GM18873 (cell line): ENCODE measurements around the gene CDK19.

Source experiments
- ATAC-seq: cut with Tn5 transposase; IDR thresholded peaks from one replicate; pipeline ENCODE4 v1.9.1; 2021; ENCODE audit warnings: mild to moderate bottlenecking, moderate library complexity, moderate number of reproducible peaks; ENCODE audit not compliant: unreplicated experiment, low FRiP score

The CDK19 gene

GRCh38 chr6:110708295-110708950 lies 106.8 kb downstream of the CDK19 start:
- no peak for ATAC-seq

- no peak for ATAC-seq
Observed at GRCh38 chr6:110705543-110705942, 109.7 kb downstream of the CDK19 start.

- ATAC-seq: no peak
Observed at GRCh38 chr6:110703906-110704594, 111.2 kb downstream of the CDK19 start.

- no peak for ATAC-seq
Observed at GRCh38 chr6:110703010-110703905, 112.0 kb downstream of the CDK19 start.

- ATAC-seq: no peak
Observed at GRCh38 chr6:110699780-110700179, 115.5 kb downstream of the CDK19 start.

- ATAC-seq: no peak
Observed at GRCh38 chr6:110693994-110694393, 121.3 kb downstream of the CDK19 start.

GRCh38 chr6:110693296-110693695 lies 122.0 kb downstream of the CDK19 start:
- no peak for ATAC-seq

- no peak for ATAC-seq
Observed at GRCh38 chr6:110690916-110691315, 124.4 kb downstream of the CDK19 start.

- no peak for ATAC-seq
Observed at GRCh38 chr6:110690106-110690654, 125.1 kb downstream of the CDK19 start.

- no peak for ATAC-seq
Observed at GRCh38 chr6:110689275-110689935, 125.9 kb downstream of the CDK19 start.

- no peak for ATAC-seq
Observed at GRCh38 chr6:110688661-110689268, 126.5 kb downstream of the CDK19 start.

- no peak for ATAC-seq
Observed at GRCh38 chr6:110687326-110687725, 127.9 kb downstream of the CDK19 start.

GRCh38 chr6:110683241-110683640 lies 132.0 kb downstream of the CDK19 start:
- no peak for ATAC-seq

- peak; percentile 82 for ATAC-seq
Observed at GRCh38 chr6:110682460-110682853, 132.8 kb downstream of the CDK19 start.

- ATAC-seq: peak; percentile 9
Observed at GRCh38 chr6:110681543-110682459, 133.5 kb downstream of the CDK19 start.

- ATAC-seq: no peak
Observed at GRCh38 chr6:110676396-110676795, 138.9 kb downstream of the CDK19 start.

- ATAC-seq: no peak
Observed at GRCh38 chr6:110674096-110674495, 141.2 kb downstream of the CDK19 start.

GRCh38 chr6:110672122-110672521 lies 143.1 kb downstream of the CDK19 start:
- no peak for ATAC-seq

GRCh38 chr6:110671447-110671846 lies 143.8 kb downstream of the CDK19 start:
- no peak for ATAC-seq
